Endometrial microvascular endothelial cells (primary cell): ENCODE data around the gene RTCB. TPM values are rescaled to one million over a fixed set of nuclear protein-coding genes. Genes with fewer than 3 reads are reported as not detected.

Experiments
- in situ Hi-C: cut with HindIII; loops from 2 replicates; pipeline ENCODE4 v1.10.0; 2017; ENCODE audit warnings: low sequenced_read_pairs, low pct_unique_long_range_greater_than_20kb; ENCODE audit errors: inconsistent ontology term
- total RNA-seq: library from RNA; depleted of rRNA; stranded (reverse); fragments of >200 nt; gene quantifications from one replicate; pipeline ENCODE4 v1.2.3, GENCODE V29; 2015; ENCODE audit errors: inconsistent ontology term

The RTCB gene
- total RNA-seq = 171 TPM

- in situ Hi-C loops = loop anchor here (25.0 kb wide), 1 partner anchor 150 kb away; the partner anchor contains the start of gene SLC5A4
Observed at GRCh38 chr22:32411829-32412592, at the start of gene RTCB. Gene RTCB, minus strand, starts transcription at chr22:32412247. Its CDS starts 91 bp downstream, at chr22:32412156.

- in situ Hi-C loops = no loop called here
Observed at GRCh38 chr22:32457031-32457430, 45.0 kb upstream of the RTCB start.

- in situ Hi-C loops = no loop called here
Observed at GRCh38 chr22:32448980-32449379, 36.9 kb upstream of the RTCB start.

GRCh38 chr22:32446321-32446720 is 34.3 kb upstream of the RTCB start:
- in situ Hi-C loops = no loop called here

GRCh38 chr22:32444068-32444467 is 32.0 kb upstream of the RTCB start:
- in situ Hi-C loops = no loop called here

- in situ Hi-C loops = no loop called here
Observed at GRCh38 chr22:32430352-32430751, 18.3 kb upstream of the RTCB start.

- in situ Hi-C loops = no loop called here
Observed at GRCh38 chr22:32426881-32427280, 14.8 kb upstream of the RTCB start.

GRCh38 chr22:32423664-32424063 is 11.6 kb upstream of the RTCB start:
- in situ Hi-C loops = loop anchor here (25.0 kb wide), 1 partner anchor 161 kb away; the partner anchor contains the start of gene SLC5A4

- in situ Hi-C loops = loop anchor here (25.0 kb wide), 1 partner anchor 160 kb away; the partner anchor contains the start of gene SLC5A4
Observed at GRCh38 chr22:32422062-32422461, 10.0 kb upstream of the RTCB start.

- in situ Hi-C loops = loop anchor here (25.0 kb wide), 1 partner anchor 159 kb away; the partner anchor contains the start of gene SLC5A4
Observed at GRCh38 chr22:32421484-32421883, 9.4 kb upstream of the RTCB start.

- in situ Hi-C loops = loop anchor here (25.0 kb wide), 1 partner anchor 156 kb away; the partner anchor contains the start of gene SLC5A4
Observed at GRCh38 chr22:32417906-32418305, 5.9 kb upstream of the RTCB start.

- in situ Hi-C loops = loop anchor here (25.0 kb wide), 1 partner anchor 154 kb away; the partner anchor contains the start of gene SLC5A4
Observed at GRCh38 chr22:32416556-32417085, 4.6 kb upstream of the RTCB start.

GRCh38 chr22:32414191-32414590 is 2.1 kb upstream of the RTCB start:
- in situ Hi-C loops = loop anchor here (25.0 kb wide), 1 partner anchor 152 kb away; the partner anchor contains the start of gene SLC5A4

GRCh38 chr22:32413719-32414118 is 1.7 kb upstream of the RTCB start:
- in situ Hi-C loops = loop anchor here (25.0 kb wide), 1 partner anchor 151 kb away; the partner anchor contains the start of gene SLC5A4

- in situ Hi-C loops = loop anchor here (25.0 kb wide), 1 partner anchor 149 kb away; the partner anchor contains the start of gene SLC5A4
Observed at GRCh38 chr22:32411402-32411801, 645 bp downstream of the RTCB start.

GRCh38 chr22:32410459-32410858 is 1.6 kb downstream of the RTCB start:
- in situ Hi-C loops = loop anchor here (25.0 kb wide), 1 partner anchor 148 kb away; the partner anchor contains the start of gene SLC5A4

- in situ Hi-C loops = loop anchor here (25.0 kb wide), 1 partner anchor 148 kb away; the partner anchor contains the start of gene SLC5A4
Observed at GRCh38 chr22:32409977-32410376, 2.1 kb downstream of the RTCB start.

GRCh38 chr22:32407936-32408335 is 4.1 kb downstream of the RTCB start:
- in situ Hi-C loops = loop anchor here (25.0 kb wide), 1 partner anchor 146 kb away; the partner anchor contains the start of gene SLC5A4

GRCh38 chr22:32407312-32407711 is 4.7 kb downstream of the RTCB start:
- in situ Hi-C loops = loop anchor here (25.0 kb wide), 1 partner anchor 145 kb away; the partner anchor contains the start of gene SLC5A4
